OCI-LY7 (cell line): ENCODE results near the gene CLTCL1. TPM values are rescaled to one million over a fixed set of nuclear protein-coding genes. Genes with fewer than 3 reads are reported as not detected.

Experiments
- BruUV-seq: library from RNA; stranded (reverse); fragments of 400-500 nt; replicated peaks from 2 replicates; lab custom pipeline; 2021; lab: Mats Ljungman, UMichigan
- CTCF ChIA-PET: fragments of 300-600 bp; sonication (Branson Sonifier 250); formaldehyde crosslinking; loops from one replicate; lab custom pipeline; 2022; ENCODE audit warnings: antibody characterized with exemption; ENCODE audit not compliant: unreplicated experiment; lab: Charles Lee
- POLR2A ChIA-PET: fragments of 300-600 bp; sonication (Branson Sonifier 250); formaldehyde crosslinking; loops from one replicate; lab custom pipeline; 2022; ENCODE audit warnings: antibody characterized with exemption; lab: Charles Lee
- DNase-seq: peaks from one replicate; pipeline ENCODE4 v3.0.0-alpha.2; 2015; ENCODE audit warnings: low spot score
- H2AFZ ChIP-seq: fragments of 200-600 bp; sonication (generic), shearing (Covaris generic); 2 replicates; pipeline ENCODE4 v1.6.1; 2014; ENCODE audit warnings: mild to moderate bottlenecking, antibody characterized with exemption, low read length, moderate library complexity
- H3K27ac ChIP-seq: fragments of 200-600 bp; sonication (generic); 2 replicates; pipeline ENCODE4 v1.5.1; 2014; ENCODE audit warnings: mixed run types, low read depth, mild to moderate bottlenecking, moderate library complexity, low read length, inconsistent platforms; ENCODE audit not compliant: poor library complexity, severe bottlenecking
- H3K36me3 ChIP-seq: fragments of 200-600 bp; sonication (generic); 2 replicates; pipeline ENCODE4 v1.6.1; 2014; ENCODE audit warnings: mild to moderate bottlenecking, antibody characterized with exemption, low read length, moderate library complexity, mixed read lengths; ENCODE audit not compliant: insufficient read depth
- H3K4me1 ChIP-seq: fragments of 200-600 bp; sonication (generic); 2 replicates; pipeline ENCODE4 v1.5.1; 2014; ENCODE audit warnings: mild to moderate bottlenecking, low read length; ENCODE audit not compliant: insufficient read depth, poor library complexity, severe bottlenecking
- H3K4me2 ChIP-seq: fragments of 200-600 bp; sonication (generic); 2 replicates; pipeline ENCODE4 v1.6.1; 2014; ENCODE audit warnings: mild to moderate bottlenecking, low read length
- H3K4me3 ChIP-seq: fragments of 200-600 bp; sonication (generic); 2 replicates; pipeline ENCODE4 v1.5.1; 2014; ENCODE audit warnings: mild to moderate bottlenecking, low read depth, low read length; ENCODE audit not compliant: poor library complexity, severe bottlenecking
- H3K79me2 ChIP-seq: fragments of 200-600 bp; sonication (generic); 2 replicates; pipeline ENCODE4 v1.6.1; 2016; ENCODE audit warnings: low read depth, mild to moderate bottlenecking, low read length, moderate library complexity, mixed read lengths; ENCODE audit not compliant: insufficient read depth
- H3K9me2 ChIP-seq: fragments of 200-600 bp; sonication (generic); 2 replicates; pipeline ENCODE4 v1.6.1; 2016; ENCODE audit warnings: mild to moderate bottlenecking, low read length, mixed read lengths; ENCODE audit not compliant: insufficient read depth
- H3K9me3 ChIP-seq: fragments of 200-600 bp; sonication (generic); 2 replicates; pipeline ENCODE4 v1.6.1; 2014; ENCODE audit warnings: mild to moderate bottlenecking, mixed run types, low read length, mixed read lengths
- H4K20me1 ChIP-seq: fragments of 200-600 bp; sonication (generic); 2 replicates; pipeline ENCODE4 v1.6.1; 2014; ENCODE audit warnings: mild to moderate bottlenecking, antibody characterized with exemption, low read length, moderate library complexity, mixed read lengths; ENCODE audit not compliant: insufficient read depth
- CTCF ChIP-seq: fragments of 200-600 bp; sonication (generic); conservative IDR thresholded peaks from 2 replicates; pipeline ENCODE4 v1.5.1; 2014; ENCODE audit warnings: mild to moderate bottlenecking, antibody characterized with exemption, low read length, moderate library complexity, mixed read lengths
- EZH2phosphoT487 ChIP-seq: fragments of 200-600 bp; sonication (generic); IDR thresholded peaks from 2 replicates; pipeline ENCODE4 v1.6.1; 2018; ENCODE audit warnings: low read depth, borderline replicate concordance, mild to moderate bottlenecking, mixed run types, antibody characterized with exemption, low read length, moderate library complexity, mixed read lengths
- intact Hi-C: fragments of 100-400 bp; cut with micrococcal nuclease; formaldehyde crosslinking; loops from one replicate; pipeline ENCODE4 v1.10.0; 2022; ENCODE audit not compliant: unreplicated experiment
- total RNA-seq, 2 experiments: library from RNA; depleted of rRNA in 1 of 2; stranded (reverse); fragments of >200 nt in 1 of 2; shearing (Covaris generic) in 1 of 2; gene quantifications; 2 replicates each; pipeline ENCODE4 v1.2.3, GENCODE V29; 2014 to 2022

The CLTCL1 gene
- total RNA-seq, 2 experiments from 2014 or later: 0.44 to 0.99 TPM

- H2AFZ ChIP-seq: no peak overlapping the region
- TF ChIP-seq EZH2phosphoT487 (no peak), CTCF (no peak)
- H3K4me2 ChIP-seq: no peak overlapping the region
- DNase-seq: no peak
- ChIA-PET POLR2A (interaction anchor here (0.7 kb wide), 1 partner anchor 355 kb away, joined by 3 read pairs; no protein-coding TSS in a partner anchor), CTCF (no interaction called here)
- intact Hi-C loops: no loop called here
- no peak overlapping the region for H3K4me3 ChIP-seq
- no peaks in the 10 kb centered on the region for H4K20me1 ChIP-seq
- no peaks in the 10 kb centered on the region for H3K9me3 ChIP-seq
- no peaks in the 10 kb centered on the region for H3K9me2 ChIP-seq
- no TSS peak for BruUV-seq
- H3K36me3 ChIP-seq: no peaks in the 10 kb centered on the region
- no peak overlapping the region for H3K27ac ChIP-seq
- no peaks in the 10 kb centered on the region for H3K79me2 ChIP-seq
- no peaks in the 10 kb centered on the region for H3K4me1 ChIP-seq
Measured at GRCh38 chr22:19235874-19236273, 55.6 kb downstream of the CLTCL1 start.

- no peaks in the 10 kb centered on the region for H3K4me1 ChIP-seq
- H3K9me2 ChIP-seq: no peaks in the 10 kb centered on the region
- H3K4me2 ChIP-seq: no peak overlapping the region
- no peaks in the 10 kb centered on the region for H3K79me2 ChIP-seq
- no peaks in the 10 kb centered on the region for H3K36me3 ChIP-seq
- H3K4me3 ChIP-seq: no peak overlapping the region
- POLR2A ChIA-PET: no interaction called here
- no peak for TF ChIP-seq CTCF
- TF ChIP-seq EZH2phosphoT487: 0 out of 2 replicates have a peak, but pooled peaks have one; percentile 26
- CTCF ChIA-PET: no interaction called here
- no peaks in the 10 kb centered on the region for H3K9me3 ChIP-seq
- H2AFZ ChIP-seq: no peak overlapping the region
- no TSS peak for BruUV-seq
- DNase-seq: no peak
- H4K20me1 ChIP-seq: no peaks in the 10 kb centered on the region
- H3K27ac ChIP-seq: no peak overlapping the region
- intact Hi-C loops: no loop called here
Measured at GRCh38 chr22:19234126-19234896, 57.2 kb downstream of the CLTCL1 start.

- TF ChIP-seq CTCF (no peak), EZH2phosphoT487 (no peak)
- intact Hi-C loops: no loop called here
- POLR2A ChIA-PET: no interaction called here
- H3K79me2 ChIP-seq: no peaks in the 10 kb centered on the region
- no peaks in the 10 kb centered on the region for H3K9me3 ChIP-seq
- BruUV-seq: no TSS peak
- H3K4me3 ChIP-seq: no peak overlapping the region
- no peak overlapping the region for H2AFZ ChIP-seq
- no peak overlapping the region for H3K4me2 ChIP-seq
- no peak overlapping the region for H3K27ac ChIP-seq
- H3K4me1 ChIP-seq: no peaks in the 10 kb centered on the region
- H3K9me2 ChIP-seq: no peaks in the 10 kb centered on the region
- CTCF ChIA-PET: interaction anchor here (0.9 kb wide), 1 partner anchor 18 kb away, joined by 3 read pairs; no protein-coding TSS in a partner anchor
- no peaks in the 10 kb centered on the region for H3K36me3 ChIP-seq
- no peak for DNase-seq
- no peaks in the 10 kb centered on the region for H4K20me1 ChIP-seq
Measured at GRCh38 chr22:19233189-19233661, 58.3 kb downstream of the CLTCL1 start.
